ENCODE results near the gene P3H2.

GRCh38 chr3:190122198-190122771, 1.6 kb upstream of the P3H2 start:
- TF ChIP-seq POLR2AphosphoS5 (IDR thresholded peaks at IDR 0.05; ENCODE audit: borderline replicate concordance, low read depth, low read length) = no peak
- no peak for TF ChIP-seq EZH2 (IDR thresholded peaks at IDR 0.05)
